Left lung (tissue), 14 donors: ENCODE data around the gene FAM50A. TPM values are rescaled to one million over a fixed set of nuclear protein-coding genes. Genes with fewer than 3 reads are reported as not detected.
"Not testable (repeated sequence)": the region's sequence is repeated elsewhere in the genome, so short reads cannot be mapped to it uniquely, and the experiment has no call there.

ENCODE experiments used
- ATAC-seq: fragments of 200-7000 bp; cut with Tn5 transposase; one replicate; pipeline ENCODE4 v1.9.1; 2020; ENCODE audit warnings: moderate library complexity
- DNase-seq, 4 donors: peaks; one replicate each; pipeline ENCODE4 v3.0.0-alpha.2; 2013 to 2020
- H3K27ac ChIP-seq, 2 donors: fragments of 200-600 bp; sonication (generic) in 1 of 2; one replicate each; pipeline versions ENCODE4 v1.5.0 to v1.8.0; 2020 to 2021
- H3K27me3 ChIP-seq, 2 donors: fragments of 200-600 bp; sonication (generic) in 1 of 2; one replicate each; pipeline versions ENCODE4 v1.5.0 to v1.8.0; 2020 to 2021
- H3K36me3 ChIP-seq, 2 donors: fragments of 200-600 bp; sonication (generic) in 1 of 2; one replicate each; pipeline versions ENCODE4 v1.5.0 to v1.8.0; 2020 to 2021
- H3K4me1 ChIP-seq, 2 donors: fragments of 200-600 bp; one replicate each; pipeline ENCODE4 v1.8.0; 2021
- H3K4me3 ChIP-seq, 2 donors: fragments of 200-600 bp; sonication (generic) in 1 of 2; one replicate each; pipeline versions ENCODE4 v1.5.0 to v1.8.0; 2020 to 2021; ENCODE audit warnings: mild to moderate bottlenecking in 1 of 2
- H3K9me3 ChIP-seq, 2 donors: fragments of 200-600 bp; sonication (generic) in 1 of 2; one replicate each; pipeline versions ENCODE4 v1.5.0 to v1.8.0; 2020 to 2021
- intact Hi-C, 2 donors: fragments of 100-400 bp; cut with DNase I; formaldehyde crosslinking; loops; one replicate each; pipeline versions ENCODE4 v1.11.2 to v1.14.2; 2022
- long read RNA-seq, 12 donors: library from polyadenylated mRNA in 2 of 12; unstranded in 2 of 12; transcript quantifications; one replicate each; pipeline ENCODE4 v2.0.0 and lab custom pipeline, GENCODE V29; 2019 to 2026
- polyA plus RNA-seq, 6 donors: library from polyadenylated mRNA; unstranded; fragments of 120-200 nt; gene quantifications; one replicate each; pipeline ENCODE4 v1.2.1, GENCODE V29; 2013; ENCODE audit not compliant: insufficient read length in 6 of 6
- total RNA-seq, 2 donors: library from RNA; stranded (reverse); fragmentation: NEBNext Ultra II Directional; extraction: Animal tissue kit (Norgen Biotek cat#: 25700); gene quantifications; one replicate each; pipeline ENCODE4 v1.2.1, GENCODE V29; 2021
- TF ChIP-seq, protein P1 (sequence below), 2 donors: fragments of 200-600 bp; sonication (generic) in 1 of 2; IDR thresholded peaks; one replicate each; pipeline versions ENCODE4 v1.5.0 to v1.8.0; 2021; ENCODE audit warnings: antibody characterized with exemption in 2 of 2
- donor health status: DM: no; HTN: yes; CAD: no.
- donor health status: DM: no; HTN: no; CAD: no.

The FAM50A gene, protein sequence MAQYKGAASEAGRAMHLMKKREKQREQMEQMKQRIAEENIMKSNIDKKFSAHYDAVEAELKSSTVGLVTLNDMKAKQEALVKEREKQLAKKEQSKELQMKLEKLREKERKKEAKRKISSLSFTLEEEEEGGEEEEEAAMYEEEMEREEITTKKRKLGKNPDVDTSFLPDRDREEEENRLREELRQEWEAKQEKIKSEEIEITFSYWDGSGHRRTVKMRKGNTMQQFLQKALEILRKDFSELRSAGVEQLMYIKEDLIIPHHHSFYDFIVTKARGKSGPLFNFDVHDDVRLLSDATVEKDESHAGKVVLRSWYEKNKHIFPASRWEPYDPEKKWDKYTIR
- total RNA-seq (10 to 100 TPM; 72.6 to 82.1 TPM), polyA plus RNA-seq (10 to 100 TPM; 43.1 to 58.3 (median 46.4) TPM)
- long read RNA-seq, donor 1, transcript FAM50A-202 (13 exons, 1,352 nt), result major isoform, 9 of 32 reads
- long read RNA-seq, donor 1, partial matches to known transcripts, result 22 of 32 reads
- long read RNA-seq, donor 1, other reads (novel, unspliced or antisense), result 0 of 32 reads
- long read RNA-seq, donor 2, transcript FAM50A-202 (13 exons, 1,352 nt), result major isoform, 11 of 36 reads
- long read RNA-seq, donor 2, partial matches to known transcripts, result 24 of 36 reads
- long read RNA-seq, donor 2, other reads (novel, unspliced or antisense), result 0 of 36 reads
- long read RNA-seq, donor 3, transcript FAM50A-202 (13 exons, 1,352 nt), result major isoform, 10 of 20 reads
- long read RNA-seq, donor 3, partial matches to known transcripts, result 8 of 20 reads
- long read RNA-seq, donor 3, other reads (novel, unspliced or antisense), result 0 of 20 reads
- long read RNA-seq, donor 4, transcript FAM50A-202 (13 exons, 1,352 nt), result major isoform, 102 of 128 reads
- long read RNA-seq, donor 4, partial matches to known transcripts, result 12 of 128 reads
- long read RNA-seq, donor 4, other reads (novel, unspliced or antisense), result 11 of 128 reads
- long read RNA-seq, donor 5, transcript FAM50A-202 (13 exons, 1,352 nt), result major isoform, 8 of 23 reads
- long read RNA-seq, donor 5, partial matches to known transcripts, result 12 of 23 reads
- long read RNA-seq, donor 5, other reads (novel, unspliced or antisense), result 0 of 23 reads
- long read RNA-seq, donor 6, transcript FAM50A-202 (13 exons, 1,352 nt), result major isoform, 7 of 34 reads
- long read RNA-seq, donor 6, partial matches to known transcripts, result 25 of 34 reads
- long read RNA-seq, donor 6, other reads (novel, unspliced or antisense), result 0 of 34 reads
- long read RNA-seq, donor 7, partial matches to known transcripts, result 11 of 18 reads
- long read RNA-seq, donor 7, other reads (novel, unspliced or antisense), result 0 of 18 reads
- long read RNA-seq, donor 8, transcript FAM50A-202 (13 exons, 1,352 nt), result major isoform, 10 of 35 reads
- long read RNA-seq, donor 8, partial matches to known transcripts, result 22 of 35 reads
- long read RNA-seq, donor 8, other reads (novel, unspliced or antisense), result 0 of 35 reads
- long read RNA-seq, donor 9, result 0 reads
- long read RNA-seq, donor 10, transcript FAM50A-202 (13 exons, 1,352 nt), result major isoform, 129 of 159 reads
- long read RNA-seq, donor 10, partial matches to known transcripts, result 8 of 159 reads
- long read RNA-seq, donor 10, other reads (novel, unspliced or antisense), result 21 of 159 reads
- long read RNA-seq, donor 11, transcript FAM50A-202 (13 exons, 1,352 nt), result major isoform, 10 of 51 reads
- long read RNA-seq, donor 11, partial matches to known transcripts, result 35 of 51 reads
- long read RNA-seq, donor 11, other reads (novel, unspliced or antisense), result 0 of 51 reads
- long read RNA-seq, donor 12, transcript FAM50A-202 (13 exons, 1,352 nt), result major isoform, 11 of 37 reads
- long read RNA-seq, donor 12, partial matches to known transcripts, result 25 of 37 reads
- long read RNA-seq, donor 12, other reads (novel, unspliced or antisense), result 0 of 37 reads

DNA sequence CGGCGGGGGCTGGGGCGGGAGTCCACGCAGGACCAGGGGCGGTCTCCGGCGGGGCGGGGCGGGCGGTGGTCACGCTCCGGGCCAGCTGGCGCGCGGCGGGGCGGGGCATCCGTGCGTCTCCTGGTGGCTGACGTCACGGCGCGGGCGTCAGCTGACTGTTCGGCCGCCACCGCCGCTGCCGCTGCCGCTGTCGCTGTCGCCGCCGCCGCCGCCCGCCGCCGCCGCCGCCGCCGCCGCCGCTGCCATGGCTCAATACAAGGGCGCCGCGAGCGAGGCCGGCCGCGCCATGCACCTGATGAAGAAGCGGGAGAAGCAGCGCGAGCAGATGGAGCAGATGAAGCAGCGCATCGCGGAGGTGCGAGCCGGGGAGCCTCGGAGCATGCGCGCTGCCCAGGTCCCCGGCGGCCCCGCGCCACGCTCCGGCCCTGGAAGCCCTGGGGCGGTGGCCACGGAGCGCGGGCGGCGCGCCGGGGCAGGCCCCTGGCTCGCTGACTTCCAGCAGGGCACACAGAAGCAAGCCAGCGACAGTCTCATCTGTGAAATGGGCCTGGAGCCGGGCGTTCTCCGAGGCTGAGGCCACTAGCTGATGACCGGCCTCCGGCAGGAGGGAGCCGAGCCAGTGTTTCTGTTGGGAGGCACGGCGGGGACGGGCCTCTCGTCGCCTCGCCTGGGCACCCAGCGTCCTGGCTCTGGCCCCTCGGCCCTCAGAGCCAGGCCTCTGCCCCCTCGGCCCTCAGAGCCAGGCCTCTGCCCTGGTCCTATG, at the start of gene FAM50A:
TSS of gene FAM50A (plus strand) at position 150 of the 763 bp plus-strand sequence. CDS start at position 245, 95 bp downstream.
- TF ChIP-seq, protein P1, sequence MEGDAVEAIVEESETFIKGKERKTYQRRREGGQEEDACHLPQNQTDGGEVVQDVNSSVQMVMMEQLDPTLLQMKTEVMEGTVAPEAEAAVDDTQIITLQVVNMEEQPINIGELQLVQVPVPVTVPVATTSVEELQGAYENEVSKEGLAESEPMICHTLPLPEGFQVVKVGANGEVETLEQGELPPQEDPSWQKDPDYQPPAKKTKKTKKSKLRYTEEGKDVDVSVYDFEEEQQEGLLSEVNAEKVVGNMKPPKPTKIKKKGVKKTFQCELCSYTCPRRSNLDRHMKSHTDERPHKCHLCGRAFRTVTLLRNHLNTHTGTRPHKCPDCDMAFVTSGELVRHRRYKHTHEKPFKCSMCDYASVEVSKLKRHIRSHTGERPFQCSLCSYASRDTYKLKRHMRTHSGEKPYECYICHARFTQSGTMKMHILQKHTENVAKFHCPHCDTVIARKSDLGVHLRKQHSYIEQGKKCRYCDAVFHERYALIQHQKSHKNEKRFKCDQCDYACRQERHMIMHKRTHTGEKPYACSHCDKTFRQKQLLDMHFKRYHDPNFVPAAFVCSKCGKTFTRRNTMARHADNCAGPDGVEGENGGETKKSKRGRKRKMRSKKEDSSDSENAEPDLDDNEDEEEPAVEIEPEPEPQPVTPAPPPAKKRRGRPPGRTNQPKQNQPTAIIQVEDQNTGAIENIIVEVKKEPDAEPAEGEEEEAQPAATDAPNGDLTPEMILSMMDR (IDR thresholded peaks at IDR 0.05), result no peak
- peaks cover 0 to 59% of the 10 kb centered on the region in 2 donors for H3K36me3 ChIP-seq
- ATAC-seq (peak; percentile 89), DNase-seq (peak in 3 of 4 donors; percentile 74 to 94 (median 79))
- peak within 1 kb of the TSS; percentile 44 to 66 for H3K4me3 ChIP-seq
- H3K4me1 ChIP-seq, result peaks cover 0 to 13% of the 10 kb centered on the region in 2 donors
- H3K27ac ChIP-seq, result peak within 1 kb of the TSS; percentile 67 to 74
- H3K27me3 ChIP-seq, result no peaks in the 10 kb centered on the region
- intact Hi-C loops, result no loop called here
- no peaks in the 10 kb centered on the region for H3K9me3 ChIP-seq

DNA sequence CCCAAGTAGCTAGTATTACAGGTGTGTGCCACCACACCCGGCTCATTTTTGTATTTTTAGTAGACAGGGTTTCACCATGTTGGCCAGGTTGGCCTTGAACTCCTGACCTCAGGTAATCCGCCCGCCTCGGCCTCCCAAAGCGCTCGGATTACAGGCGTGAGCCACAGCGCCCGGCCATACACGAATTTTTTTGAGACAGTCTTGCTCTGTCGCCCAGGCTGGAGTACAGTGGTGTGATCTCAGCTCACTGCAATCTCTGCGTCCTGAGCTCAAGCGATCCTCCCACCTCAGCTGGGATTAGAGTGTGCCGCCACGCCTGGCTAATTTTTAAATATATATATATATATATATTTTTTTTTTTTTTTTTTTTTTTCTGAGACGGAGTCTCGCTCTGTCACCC, 47.6 kb upstream of the FAM50A start:
- H3K36me3 ChIP-seq, result peaks cover 0 to 25% of the 10 kb centered on the region in 2 donors
- H3K9me3 ChIP-seq, DNase-seq, intact Hi-C loops, H3K27me3 ChIP-seq, ATAC-seq: not testable (repeated sequence)
- H3K4me3 ChIP-seq, result peak overlapping the region in 1 of 2 donors; percentile 56
- H3K4me1 ChIP-seq, result peaks cover 0 to 14% of the 10 kb centered on the region in 2 donors
- H3K27ac ChIP-seq, result peak overlapping the region in 1 of 2 donors; percentile 98

DNA sequence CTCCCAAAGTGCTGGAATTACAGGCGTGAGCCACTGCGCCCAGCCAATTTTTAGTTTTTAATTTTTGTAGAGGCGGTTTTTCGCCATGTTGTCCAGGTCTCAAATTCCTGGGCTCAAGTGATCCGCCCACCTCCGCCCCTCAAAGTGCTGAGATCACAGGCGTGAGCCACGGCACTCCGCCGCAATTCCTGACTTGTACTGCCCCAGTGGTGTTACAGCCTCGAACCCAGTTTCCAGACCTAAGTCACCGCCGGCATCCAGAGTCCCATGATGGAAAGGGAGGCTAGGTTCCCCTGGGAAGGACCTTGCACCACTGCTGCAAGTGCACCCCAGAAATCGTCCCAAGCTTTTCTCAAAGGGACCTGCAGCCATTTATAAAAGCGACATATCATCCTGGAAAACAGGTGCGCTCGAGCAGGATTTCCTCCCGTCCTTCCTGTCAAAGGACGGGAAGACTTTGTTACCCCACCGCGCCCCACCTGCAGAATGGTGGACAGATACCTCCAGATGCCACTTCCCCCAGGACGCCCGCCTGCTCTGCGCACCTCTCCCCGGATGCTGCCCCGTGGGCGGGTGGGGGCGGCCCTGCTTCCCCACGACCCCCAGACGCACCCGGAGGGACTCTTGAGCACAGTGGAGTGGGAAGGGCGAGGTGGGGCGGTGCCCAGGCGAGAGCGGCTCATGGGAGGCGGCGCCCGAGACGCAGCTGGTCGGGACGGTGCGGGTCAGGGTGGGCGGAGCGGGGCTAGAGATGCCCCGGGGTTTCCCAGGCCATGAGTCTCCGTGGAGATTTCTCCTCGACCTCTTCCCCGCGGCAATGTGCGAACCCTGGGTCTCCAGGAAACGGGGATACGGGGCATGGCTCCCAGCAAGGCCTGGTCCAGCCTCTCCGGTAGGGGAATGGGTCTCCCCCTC, 46.7 kb upstream of the FAM50A start:
- no peaks in the 10 kb centered on the region for H3K9me3 ChIP-seq
- ATAC-seq (peak; percentile 83), DNase-seq (peak; percentile 49 to 92 (median 75))
- TF ChIP-seq, protein P1 (IDR thresholded peaks at IDR 0.05), result no peak
- H3K4me3 ChIP-seq, result peak overlapping the region; percentile 34 to 56
- H3K36me3 ChIP-seq, result peaks cover 0 to 31% of the 10 kb centered on the region in 2 donors
- intact Hi-C loops, result no loop called here
- H3K27ac ChIP-seq, result peak overlapping the region; percentile 96 to 98
- H3K27me3 ChIP-seq, result no peaks in the 10 kb centered on the region
- H3K4me1 ChIP-seq, result peaks cover 0 to 14% of the 10 kb centered on the region in 2 donors
